CD8-positive, alpha-beta memory T cell (primary cell): ENCODE data around the gene DENND1A. TPM values are rescaled to one million over a fixed set of nuclear protein-coding genes. Genes with fewer than 3 reads are reported as not detected.

ENCODE experiments used
- CTCF ChIA-PET: fragments of 350-600 bp; sonication (Branson Sonifier 250); formaldehyde crosslinking; loops from one replicate; lab custom pipeline; 2021; ENCODE audit warnings: antibody characterized with exemption; lab: Charles Lee
- POLR2A ChIA-PET: fragments of 350-600 bp; sonication (Branson Sonifier 250); formaldehyde crosslinking; loops from one replicate; lab custom pipeline; 2021; ENCODE audit warnings: antibody characterized with exemption; lab: Charles Lee
- DNase-seq, 5 donors: peaks; one replicate each; pipeline versions ENCODE4 v3.0.0 to v3.0.0-alpha.2; 2020 to 2022; ENCODE audit warnings: mixed read lengths in 1 of 5
- H3K27ac ChIP-seq: one replicate; pipeline ENCODE4 v1.7.0; 2013; ENCODE audit warnings: low read depth, mild to moderate bottlenecking, low read length, moderate library complexity
- H3K27me3 ChIP-seq: 2 replicates; pipeline ENCODE4 v1.7.0; 2013; ENCODE audit warnings: low read length, mild to moderate bottlenecking; ENCODE audit not compliant: insufficient read depth, poor library complexity, severe bottlenecking
- H3K36me3 ChIP-seq: 2 replicates; pipeline ENCODE4 v1.7.0; 2013; ENCODE audit warnings: mild to moderate bottlenecking, low read length, moderate library complexity; ENCODE audit not compliant: insufficient read depth
- H3K4me1 ChIP-seq: 2 replicates; pipeline ENCODE4 v1.7.0; 2013; ENCODE audit warnings: mild to moderate bottlenecking, low read length, moderate library complexity; ENCODE audit not compliant: insufficient read depth
- H3K4me3 ChIP-seq: 2 replicates; pipeline ENCODE4 v1.7.0; 2013; ENCODE audit warnings: mild to moderate bottlenecking, low read length
- H3K9me3 ChIP-seq: 2 replicates; pipeline ENCODE4 v1.7.0; 2013; ENCODE audit warnings: mild to moderate bottlenecking, low read length
- H3K27ac Mint-ChIP-seq, 8 donors: one replicate each; pipeline ENCODE4 v1.8.0; 2020 to 2021; ENCODE audit warnings: mixed read lengths in 8 of 8, mild to moderate bottlenecking in 6 of 8, inconsistent platforms in 3 of 8, moderate library complexity in 3 of 8
- H3K27me3 Mint-ChIP-seq, 2 donors: one replicate each; pipeline ENCODE4 v1.8.0; 2020 to 2021; ENCODE audit warnings: mixed read lengths in 2 of 2, mild to moderate bottlenecking in 1 of 2, moderate library complexity in 1 of 2
- H3K36me3 Mint-ChIP-seq, 3 donors: one replicate each; pipeline ENCODE4 v1.8.0; 2020 to 2021; ENCODE audit warnings: mixed read lengths in 3 of 3, inconsistent platforms in 1 of 3, mild to moderate bottlenecking in 1 of 3
- H3K4me1 Mint-ChIP-seq, 3 donors: one replicate each; pipeline ENCODE4 v1.8.0; 2020 to 2021; ENCODE audit warnings: mixed read lengths in 3 of 3, inconsistent platforms in 1 of 3, mild to moderate bottlenecking in 1 of 3
- H3K4me3 Mint-ChIP-seq, 7 donors: one replicate each; pipeline ENCODE4 v1.8.0; 2020 to 2021; ENCODE audit warnings: mixed read lengths in 7 of 7, mild to moderate bottlenecking in 6 of 7, moderate library complexity in 4 of 7, inconsistent platforms in 2 of 7
- H3K9me3 Mint-ChIP-seq, 5 donors: one replicate each; pipeline ENCODE4 v1.8.0; 2020 to 2022; ENCODE audit warnings: mixed read lengths in 5 of 5, mild to moderate bottlenecking in 3 of 5, moderate library complexity in 2 of 5, inconsistent platforms in 1 of 5
- polyA plus RNA-seq: library from polyadenylated mRNA; unstranded; fragments of 300-500 nt; fragmentation: Illumina TruSeq; gene quantifications from one replicate; pipeline ENCODE4 v1.2.3, GENCODE V29; 2021
- total RNA-seq, 2 experiments: library from RNA; stranded (reverse); gene quantifications; one replicate each; pipeline ENCODE4 v1.2.3, GENCODE V29; 2021

Gene DENND1A
- total and polyA plus RNA-seq, 3 experiments from 2014 or later, result 7.2 to 15.1 (median 15.0) TPM

- ChIA-PET CTCF (no interaction called here), POLR2A (no interaction called here)
- Mint-ChIP-seq H3K4me1 (no peaks in the 10 kb centered on the region), H3K4me3 (no peak overlapping the region), H3K27ac (no peak overlapping the region), H3K27me3 (no peaks in the 10 kb centered on the region), H3K9me3 (peaks cover 0 to 8% (median under 1%) of the 10 kb centered on the region in 5 donors), H3K36me3 (peaks cover 0 to 14% (median 7%) of the 10 kb centered on the region in 3 donors)
- no peak overlapping the region for H3K4me3 ChIP-seq
- H3K27ac ChIP-seq, result no peak overlapping the region
- H3K4me1 ChIP-seq, result no peaks in the 10 kb centered on the region
- H3K9me3 ChIP-seq, result no peaks in the 10 kb centered on the region
- no peaks in the 10 kb centered on the region for H3K36me3 ChIP-seq
- H3K27me3 ChIP-seq, result no peaks in the 10 kb centered on the region
- no peak for DNase-seq
Measured at GRCh38 chr9:123696476-123696875, 233.4 kb downstream of the DENND1A start.

GRCh38 chr9:123695386-123695785, 234.5 kb downstream of the DENND1A start:
- Histone ChIP-seq H3K4me1 (no peaks in the 10 kb centered on the region), H3K36me3 (no peaks in the 10 kb centered on the region), H3K27ac (no peak overlapping the region), H3K27me3 (no peaks in the 10 kb centered on the region), H3K9me3 (no peaks in the 10 kb centered on the region), H3K4me3 (no peak overlapping the region)
- Mint-ChIP-seq H3K27ac (no peak overlapping the region), H3K4me1 (peaks cover 0 to 3% (median 2%) of the 10 kb centered on the region in 3 donors), H3K36me3 (peaks cover 0 to 12% (median 4%) of the 10 kb centered on the region in 3 donors), H3K27me3 (no peaks in the 10 kb centered on the region), H3K4me3 (no peak overlapping the region), H3K9me3 (peaks cover 0 to 2% (median 0%) of the 10 kb centered on the region in 5 donors)
- CTCF ChIA-PET, result no interaction called here
- POLR2A ChIA-PET, result no interaction called here
- no peak for DNase-seq

GRCh38 chr9:123691765-123692303, 238.1 kb downstream of the DENND1A start:
- Histone ChIP-seq H3K36me3 (no peaks in the 10 kb centered on the region), H3K27me3 (no peaks in the 10 kb centered on the region), H3K9me3 (no peaks in the 10 kb centered on the region), H3K4me1 (no peaks in the 10 kb centered on the region), H3K4me3 (no peak overlapping the region), H3K27ac (no peak overlapping the region)
- ChIA-PET CTCF (no interaction called here), POLR2A (no interaction called here)
- Mint-ChIP-seq H3K4me1 (peaks cover 0 to 3% (median 2%) of the 10 kb centered on the region in 3 donors), H3K36me3 (peaks cover 0 to 12% (median 0%) of the 10 kb centered on the region in 3 donors), H3K9me3 (no peaks in the 10 kb centered on the region), H3K27me3 (no peaks in the 10 kb centered on the region), H3K4me3 (no peak overlapping the region), H3K27ac (peak overlapping the region in 1 of 8 donors; percentile 43)
- no peak for DNase-seq

GRCh38 chr9:123689701-123690428, 240.1 kb downstream of the DENND1A start:
- ChIA-PET POLR2A (no interaction called here), CTCF (no interaction called here)
- H3K4me3 Mint-ChIP-seq, result no peak overlapping the region
- H3K27ac Mint-ChIP-seq, result peak overlapping the region in 1 of 8 donors; percentile 44
- peaks cover 8 to 17% (median 9%) of the 10 kb centered on the region in 3 donors for H3K4me1 Mint-ChIP-seq
- no peak for DNase-seq
- Histone ChIP-seq H3K9me3 (no peaks in the 10 kb centered on the region), H3K4me1 (peaks cover 3% of the 10 kb centered on the region), H3K27me3 (no peaks in the 10 kb centered on the region), H3K27ac (no peak overlapping the region), H3K4me3 (no peak overlapping the region), H3K36me3 (no peaks in the 10 kb centered on the region)
- no peaks in the 10 kb centered on the region for H3K9me3 Mint-ChIP-seq
- H3K36me3 Mint-ChIP-seq, result peaks cover 0 to 11% (median 0%) of the 10 kb centered on the region in 3 donors
- H3K27me3 Mint-ChIP-seq, result no peaks in the 10 kb centered on the region

- H3K4me3 Mint-ChIP-seq, result no peak overlapping the region
Measured at GRCh38 chr9:123687246-123687751, 242.6 kb downstream of the DENND1A start.

GRCh38 chr9:123686829-123687192, 243.1 kb downstream of the DENND1A start:
- Histone ChIP-seq H3K4me1 (peaks cover 9% of the 10 kb centered on the region), H3K36me3 (no peaks in the 10 kb centered on the region), H3K27ac (no peak overlapping the region), H3K9me3 (no peaks in the 10 kb centered on the region), H3K27me3 (no peaks in the 10 kb centered on the region), H3K4me3 (no peak overlapping the region)
- Mint-ChIP-seq H3K27ac (no peak overlapping the region), H3K36me3 (peaks cover 0 to 14% (median 0%) of the 10 kb centered on the region in 3 donors), H3K4me3 (no peak overlapping the region), H3K27me3 (no peaks in the 10 kb centered on the region), H3K9me3 (no peaks in the 10 kb centered on the region), H3K4me1 (peaks cover 17 to 33% (median 17%) of the 10 kb centered on the region in 3 donors)
- ChIA-PET POLR2A (no interaction called here), CTCF (interaction anchor here (0.5 kb wide), 1 partner anchor 129 kb away, joined by 3 read pairs; no protein-coding TSS in a partner anchor)
- DNase-seq, result no peak

More at GRCh38 chr9:123687246-123687751, 242.6 kb downstream of the DENND1A start:
- Histone ChIP-seq H3K4me3 (no peak overlapping the region), H3K27me3 (no peaks in the 10 kb centered on the region), H3K27ac (no peak overlapping the region), H3K9me3 (no peaks in the 10 kb centered on the region), H3K4me1 (peaks cover 9% of the 10 kb centered on the region), H3K36me3 (no peaks in the 10 kb centered on the region)
- Mint-ChIP-seq H3K9me3 (no peaks in the 10 kb centered on the region), H3K27me3 (no peaks in the 10 kb centered on the region), H3K36me3 (peaks cover 0 to 14% (median 0%) of the 10 kb centered on the region in 3 donors), H3K4me1 (peaks cover 17 to 33% (median 17%) of the 10 kb centered on the region in 3 donors), H3K27ac (no peak overlapping the region)
- ChIA-PET POLR2A (no interaction called here), CTCF (no interaction called here)
- DNase-seq, result no peak

- Histone ChIP-seq H3K4me3 (no peak overlapping the region), H3K9me3 (no peaks in the 10 kb centered on the region), H3K4me1 (peaks cover 9% of the 10 kb centered on the region), H3K27me3 (no peaks in the 10 kb centered on the region), H3K27ac (no peak overlapping the region), H3K36me3 (no peaks in the 10 kb centered on the region)
- ChIA-PET CTCF (interaction anchor here (0.5 kb wide), 1 partner anchor 129 kb away, joined by 3 read pairs; no protein-coding TSS in a partner anchor), POLR2A (no interaction called here)
- Mint-ChIP-seq H3K36me3 (peaks cover 0 to 15% (median 1%) of the 10 kb centered on the region in 3 donors), H3K4me1 (peaks cover 16 to 33% (median 17%) of the 10 kb centered on the region in 3 donors), H3K27me3 (no peaks in the 10 kb centered on the region), H3K27ac (no peak overlapping the region), H3K9me3 (no peaks in the 10 kb centered on the region), H3K4me3 (no peak overlapping the region)
- DNase-seq, result no peak
Measured at GRCh38 chr9:123686131-123686828, 243.6 kb downstream of the DENND1A start.
